B cell (primary cell): ENCODE measurements around the gene PPP1R12B. TPM values are rescaled to one million over a fixed set of nuclear protein-coding genes. Genes with fewer than 3 reads are reported as not detected.

ENCODE experiments used
- ATAC-seq: fragments of 200-7000 bp; cut with Tn5 transposase; one replicate; pipeline ENCODE4 v1.10.0; 2021; ENCODE audit warnings: low read depth, mild to moderate bottlenecking, moderate number of reproducible peaks, moderate library complexity
- CTCF ChIA-PET: fragments of 350-600 bp; sonication (Branson Sonifier 250); formaldehyde crosslinking; loops from one replicate; lab custom pipeline; 2021; ENCODE audit warnings: antibody characterized with exemption, inconsistent platforms; lab: Charles Lee
- POLR2A ChIA-PET: fragments of 350-600 bp; sonication (Branson Sonifier 250); formaldehyde crosslinking; loops from one replicate; lab custom pipeline; 2021; ENCODE audit warnings: antibody characterized with exemption; lab: Charles Lee
- DNase-seq: peaks from one replicate; pipeline ENCODE4 v3.0.0; 2013
- H2AFZ ChIP-seq: 2 replicates; pipeline ENCODE4 v1.6.1; 2012; ENCODE audit warnings: mild to moderate bottlenecking, low read depth, low read length; ENCODE audit not compliant: insufficient read depth, poor library complexity, severe bottlenecking
- H3K27ac ChIP-seq, 2 donors: 1 replicate in 1 of 2; 2 replicates in 1 of 2; pipeline ENCODE4 v1.5.1; 2012 to 2013; ENCODE audit warnings: low read length in 2 of 2, mild to moderate bottlenecking in 2 of 2, moderate library complexity in 1 of 2
- H3K27me3 ChIP-seq, 4 experiments: fragments of 200-600 bp in 1 of 4; sonication (generic) in 1 of 4; replicated peaks in 1 of 4; 1 replicate in 2 of 4; 2 replicates in 2 of 4; pipeline versions ENCODE4 v1.6.1 to v1.7.0; 2013 to 2016; ENCODE audit warnings: low read length in 3 of 4, mild to moderate bottlenecking in 2 of 4, mixed read lengths in 1 of 4, moderate library complexity in 1 of 4; ENCODE audit not compliant: insufficient read depth in 4 of 4, control insufficient read depth in 3 of 4; ENCODE audit errors: control extremely low read depth in 1 of 4
- H3K36me3 ChIP-seq, 2 experiments: replicated peaks in 1 of 2; 1 replicate in 1 of 2; 2 replicates in 1 of 2; pipeline versions ENCODE4 v1.6.1 to v1.7.1; 2013; ENCODE audit warnings: low read length in 1 of 2; ENCODE audit not compliant: insufficient read depth in 2 of 2, control insufficient read depth in 1 of 2; ENCODE audit errors: control extremely low read depth in 1 of 2, extremely low read depth in 1 of 2
- H3K4me1 ChIP-seq, 2 donors: fragments of 200-600 bp in 1 of 2; sonication (generic) in 1 of 2; 1 replicate in 1 of 2; 2 replicates in 1 of 2; pipeline versions ENCODE4 v1.5.1 to v1.6.1; 2013 to 2017; ENCODE audit warnings: low read length in 2 of 2; ENCODE audit not compliant: control insufficient read depth in 2 of 2, insufficient read depth in 2 of 2
- H3K4me2 ChIP-seq: replicated peaks from 2 replicates; pipeline ENCODE3; 2012; ENCODE audit warnings: mild to moderate bottlenecking, low read depth, low read length; ENCODE audit not compliant: poor library complexity, severe bottlenecking
- H3K4me3 ChIP-seq, 5 experiments: fragments of 200-600 bp in 1 of 5; sonication (generic) in 1 of 5; 1 replicate in 3 of 5; 2 replicates in 2 of 5; pipeline versions ENCODE4 v1.5.1 to v1.7.0; 2011 to 2016; ENCODE audit warnings: low read length in 4 of 5, mild to moderate bottlenecking in 4 of 5, low read depth in 2 of 5, control low read depth in 1 of 5, moderate library complexity in 1 of 5; ENCODE audit not compliant: insufficient read depth in 1 of 5; ENCODE audit errors: control extremely low read depth in 1 of 5, extremely low read depth in 1 of 5
- H3K79me2 ChIP-seq: fragments of 200-600 bp; sonication (generic); one replicate; pipeline ENCODE4 v1.6.0; 2016; ENCODE audit warnings: low read length; ENCODE audit not compliant: control insufficient read depth, insufficient read depth
- H3K9ac ChIP-seq: fragments of 200-600 bp; sonication (generic); 2 replicates; pipeline ENCODE4 v1.6.1; 2017; ENCODE audit warnings: mild to moderate bottlenecking, low read length, moderate library complexity
- H3K9me3 ChIP-seq, 3 donors: one replicate each; pipeline versions ENCODE4 v1.6.1 to v1.7.1; 2013; ENCODE audit warnings: low read length in 2 of 3; ENCODE audit not compliant: control insufficient read depth in 2 of 3, insufficient read depth in 1 of 3; ENCODE audit errors: control extremely low read depth in 1 of 3
- H4K20me1 ChIP-seq: 2 replicates; pipeline ENCODE4 v1.6.0; 2012; ENCODE audit warnings: mild to moderate bottlenecking, low read length; ENCODE audit not compliant: insufficient read depth, control insufficient read depth, poor library complexity, severe bottlenecking
- H3K27ac Mint-ChIP-seq: one replicate; pipeline ENCODE4 v1.8.0; 2021; ENCODE audit warnings: mixed read lengths
- H3K27me3 Mint-ChIP-seq: one replicate; pipeline ENCODE4 v1.8.0; 2021; ENCODE audit warnings: mixed read lengths
- H3K4me1 Mint-ChIP-seq: one replicate; pipeline ENCODE4 v1.8.0; 2021; ENCODE audit warnings: mixed read lengths
- H3K4me3 Mint-ChIP-seq: one replicate; pipeline ENCODE4 v1.8.0; 2021; ENCODE audit warnings: mixed read lengths
- H3K9me3 Mint-ChIP-seq: one replicate; pipeline ENCODE4 v1.8.0; 2022; ENCODE audit warnings: mixed read lengths; ENCODE audit not compliant: insufficient read depth
- EZH2 ChIP-seq: IDR thresholded peaks from 2 replicates; pipeline ENCODE4 v1.6.1; 2012; ENCODE audit warnings: borderline replicate concordance, low read depth, mild to moderate bottlenecking, moderate library complexity, low read length; ENCODE audit not compliant: insufficient read depth, poor library complexity, severe bottlenecking
- WGBS: methylation state at CpG from one replicate; pipeline ENCODE4 v1.1.5; 2013; ENCODE audit warnings: missing lambda C conversion rate; ENCODE audit not compliant: insufficient coverage; 5-methylcytosine and 5-hydroxymethylcytosine counted together
- intact Hi-C: fragments of 100-400 bp; cut with micrococcal nuclease; formaldehyde crosslinking; loops from one replicate; pipeline ENCODE4 v1.10.0; 2022
- polyA plus RNA-seq: library from polyadenylated mRNA; depleted of rRNA; stranded (reverse); fragments of >200 nt; gene quantifications from 2 replicates; pipeline ENCODE4 v1.2.3, GENCODE V29; 2012
- total RNA-seq, 2 donors: library from RNA; stranded (reverse); fragments of 120-200 nt in 1 of 2; gene quantifications; 1 replicate in 1 of 2; 2 replicates in 1 of 2; pipeline versions ENCODE4 v1.2.3 to v1.2.4, GENCODE V29; 2013 to 2022
- TF ChIP-seq, protein P1 (sequence below): fragments of 200-600 bp; IDR thresholded peaks from one replicate; pipeline ENCODE4 v1.8.0; 2022; ENCODE audit warnings: antibody characterized with exemption, mild to moderate bottlenecking

Gene PPP1R12B
- total and polyA plus RNA-seq, 2 donors (not counting 1 experiment from before 2014, with no cell fraction given), result 7.1 to 49.6 TPM

DNA sequence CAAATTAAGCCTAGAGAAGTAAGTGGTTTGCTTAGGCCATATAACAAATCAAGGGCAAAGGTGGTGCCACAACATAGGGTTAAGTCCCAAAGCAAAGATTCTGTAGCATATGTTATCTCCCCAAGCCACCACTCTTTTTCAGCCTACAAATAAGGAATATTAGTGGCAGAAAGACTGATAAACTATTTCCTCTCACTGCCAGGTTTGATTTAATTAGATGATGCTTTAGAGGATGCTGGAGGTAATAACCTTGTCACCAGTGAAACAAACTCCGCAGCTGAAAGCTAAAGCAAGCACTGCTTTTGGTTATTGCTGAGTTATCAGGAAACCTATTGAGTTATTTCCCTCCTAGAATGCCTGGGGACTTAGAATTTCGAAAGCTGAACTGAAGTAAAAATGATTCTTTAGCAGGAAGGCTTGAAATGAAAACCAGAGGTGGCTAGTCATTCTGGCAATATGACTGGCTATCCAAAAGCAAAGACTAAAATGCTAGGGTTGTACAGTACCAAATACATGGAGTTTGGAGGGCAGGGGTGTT lies 216.5 kb downstream of the PPP1R12B start:
- Mint-ChIP-seq H3K9me3 (no peaks in the 10 kb centered on the region), H3K4me1 (peaks cover 34% of the 10 kb centered on the region), H3K4me3 (no peak overlapping the region), H3K27me3 (no peaks in the 10 kb centered on the region), H3K27ac (no peak overlapping the region)
- intact Hi-C loops, result loop anchor here (5.0 kb wide), 2 partner anchors 62 to 78 kb away; no protein-coding TSS in a partner anchor
- H3K27ac ChIP-seq, result no peak overlapping the region
- peaks cover 6% of the 10 kb centered on the region for H4K20me1 ChIP-seq
- peaks cover 0 to 13% of the 10 kb centered on the region in 2 experiments for H3K36me3 ChIP-seq
- no peak for ATAC-seq
- H3K4me3 ChIP-seq, result no peak overlapping the region
- no peak overlapping the region for H3K4me2 ChIP-seq
- no peaks in the 10 kb centered on the region for H3K9me3 ChIP-seq
- no peak overlapping the region for H3K9ac ChIP-seq
- TF ChIP-seq EZH2, result no peak
- TF ChIP-seq, protein P1, sequence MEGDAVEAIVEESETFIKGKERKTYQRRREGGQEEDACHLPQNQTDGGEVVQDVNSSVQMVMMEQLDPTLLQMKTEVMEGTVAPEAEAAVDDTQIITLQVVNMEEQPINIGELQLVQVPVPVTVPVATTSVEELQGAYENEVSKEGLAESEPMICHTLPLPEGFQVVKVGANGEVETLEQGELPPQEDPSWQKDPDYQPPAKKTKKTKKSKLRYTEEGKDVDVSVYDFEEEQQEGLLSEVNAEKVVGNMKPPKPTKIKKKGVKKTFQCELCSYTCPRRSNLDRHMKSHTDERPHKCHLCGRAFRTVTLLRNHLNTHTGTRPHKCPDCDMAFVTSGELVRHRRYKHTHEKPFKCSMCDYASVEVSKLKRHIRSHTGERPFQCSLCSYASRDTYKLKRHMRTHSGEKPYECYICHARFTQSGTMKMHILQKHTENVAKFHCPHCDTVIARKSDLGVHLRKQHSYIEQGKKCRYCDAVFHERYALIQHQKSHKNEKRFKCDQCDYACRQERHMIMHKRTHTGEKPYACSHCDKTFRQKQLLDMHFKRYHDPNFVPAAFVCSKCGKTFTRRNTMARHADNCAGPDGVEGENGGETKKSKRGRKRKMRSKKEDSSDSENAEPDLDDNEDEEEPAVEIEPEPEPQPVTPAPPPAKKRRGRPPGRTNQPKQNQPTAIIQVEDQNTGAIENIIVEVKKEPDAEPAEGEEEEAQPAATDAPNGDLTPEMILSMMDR, result no peak
- no peaks in the 10 kb centered on the region for H3K27me3 ChIP-seq
- H3K79me2 ChIP-seq, result no peaks in the 10 kb centered on the region
- ChIA-PET CTCF (interaction anchor here (1.1 to 1.7 kb wide), 3 partner anchors 14 to 101 kb away, joined by 5 to 7 read pairs (median 5); no protein-coding TSS in a partner anchor), POLR2A (no interaction called here)
- no peak overlapping the region for H2AFZ ChIP-seq
- peaks cover 21 to 31% of the 10 kb centered on the region in 2 donors for H3K4me1 ChIP-seq
- no peak for DNase-seq
- WGBS, result 78% methylated on average over 1 of the region's 2 CpGs

DNA sequence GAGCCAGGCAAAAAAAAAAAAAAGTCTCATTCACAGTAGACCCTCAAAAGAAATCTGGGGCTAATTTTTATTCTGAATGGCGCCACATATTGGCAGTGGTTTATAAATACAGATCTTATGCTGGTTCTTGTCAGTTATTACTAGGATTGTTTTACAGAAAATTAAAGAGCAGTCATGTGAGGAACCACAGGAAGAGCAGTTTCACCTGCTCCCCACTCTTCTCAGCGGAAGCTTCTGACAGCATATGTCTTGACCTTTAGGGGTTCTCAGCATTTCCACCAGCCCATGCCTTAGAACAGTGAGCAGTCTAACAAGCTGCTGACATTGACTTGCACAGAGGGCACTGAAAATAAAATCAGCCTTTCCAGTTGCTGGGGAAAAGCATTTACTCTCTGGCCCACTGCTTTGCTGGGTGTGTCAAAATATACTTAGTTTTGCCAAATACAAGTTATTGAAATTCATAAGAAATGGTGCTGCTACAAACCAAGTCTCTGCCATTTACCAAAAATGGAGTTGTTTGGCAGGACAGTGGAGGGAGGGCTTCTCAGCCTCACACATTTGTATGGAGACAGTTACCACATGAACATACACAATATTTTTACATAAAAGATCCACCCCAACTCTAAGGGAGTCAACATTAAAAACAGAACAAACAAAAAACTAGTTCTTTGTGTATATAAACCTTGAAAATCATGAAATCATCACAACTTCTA lies 217.5 kb downstream of the PPP1R12B start:
- H3K79me2 ChIP-seq, result no peaks in the 10 kb centered on the region
- peaks cover 34% of the 10 kb centered on the region for H3K4me1 Mint-ChIP-seq
- H3K9me3 ChIP-seq, result no peaks in the 10 kb centered on the region
- H2AFZ ChIP-seq, result no peak overlapping the region
- peak overlapping the region; percentile 44 for H3K4me3 Mint-ChIP-seq
- ChIA-PET POLR2A (interaction anchor here (0.6 kb wide), 1 partner anchor 1985 kb away, joined by 4 read pairs; no protein-coding TSS in a partner anchor), CTCF (interaction anchor here (1.1 to 1.6 kb wide), 3 partner anchors 15 to 102 kb away, joined by 5 read pairs; no protein-coding TSS in a partner anchor)
- no peaks in the 10 kb centered on the region for H3K27me3 ChIP-seq
- H3K27ac ChIP-seq, result no peak overlapping the region
- H3K27ac Mint-ChIP-seq, result no peak overlapping the region
- no peak overlapping the region for H3K4me3 ChIP-seq
- H3K9ac ChIP-seq, result peak overlapping the region; percentile 31
- WGBS, result no CpG with 5 or more reads among the region's 2 CpGs
- no peaks in the 10 kb centered on the region for H3K27me3 Mint-ChIP-seq
- H3K4me1 ChIP-seq, result peaks cover 21 to 31% of the 10 kb centered on the region in 2 donors
- ATAC-seq (peak; percentile 99), DNase-seq (peak; percentile 63)
- intact Hi-C loops, result loop anchor here (5.0 kb wide), 2 partner anchors 61 to 79 kb away; no protein-coding TSS in a partner anchor
- peaks cover 0 to 13% of the 10 kb centered on the region in 2 experiments for H3K36me3 ChIP-seq
- H3K9me3 Mint-ChIP-seq, result no peaks in the 10 kb centered on the region
- peak overlapping the region; percentile 29 for H3K4me2 ChIP-seq
- H4K20me1 ChIP-seq, result peaks cover 6% of the 10 kb centered on the region
- no peak for TF ChIP-seq EZH2
- TF ChIP-seq, protein P1, result peak; percentile 4
